Measurements from ENCODE around the gene PIGU. TPM values are rescaled to one million over a fixed set of nuclear protein-coding genes. Genes with fewer than 3 reads are reported as not detected.

PIGU gene
- total RNA-seq, 1 donor from 2014 or later, result 5.5 TPM

DNA sequence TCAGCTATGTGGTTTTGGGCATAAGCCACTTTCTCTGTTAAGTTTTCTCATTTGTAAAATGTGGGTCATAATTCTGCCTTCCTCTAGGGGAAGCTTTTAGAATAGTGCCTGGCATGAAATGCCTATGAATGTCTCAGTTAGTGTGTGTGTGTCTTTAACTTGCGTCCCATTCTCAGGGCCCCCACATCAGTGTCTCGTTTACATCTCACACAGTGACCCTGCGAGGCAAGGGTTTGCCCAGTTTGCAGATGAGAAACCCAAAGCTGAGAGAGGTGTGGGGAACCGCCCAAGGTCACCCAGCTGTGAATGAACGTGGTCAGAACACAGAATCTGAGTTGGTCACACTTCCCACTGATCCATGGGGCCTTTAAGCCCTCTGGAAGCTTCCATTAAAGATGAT, 146.6 kb downstream of the PIGU start:
- no peak overlapping the region for H3K4me3 ChIP-seq (ENCODE audit: low read depth, low read length)
- no peak for FAIRE-seq

DNA sequence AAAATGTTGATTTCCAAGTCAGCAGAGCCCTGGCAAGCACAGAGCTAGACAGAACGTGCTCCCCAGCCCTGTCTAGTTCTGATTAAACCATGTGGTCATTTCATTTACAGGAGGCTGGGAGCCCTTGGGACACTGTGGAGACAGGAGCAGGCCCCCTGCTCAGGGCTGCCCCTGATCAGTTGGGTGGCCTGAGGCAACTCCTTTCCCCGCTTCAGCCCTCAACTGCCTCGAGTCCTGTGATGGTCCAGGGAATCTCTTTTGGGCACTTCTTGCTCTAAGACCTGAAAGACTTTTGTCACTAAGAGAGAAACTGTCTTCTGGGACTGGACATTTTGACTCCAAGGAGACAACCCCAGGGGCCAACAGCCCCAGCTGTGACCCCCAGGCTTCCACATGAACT, 147.2 kb downstream of the PIGU start:
- Histone ChIP-seq H3K27me3 (ENCODE audit: control insufficient read depth, insufficient read depth, low read length) (no peaks in the 10 kb centered on the region), H3K4me3 (ENCODE audit: low read depth, low read length) (no peak overlapping the region), H3K36me3 (ENCODE audit: control insufficient read depth, insufficient read depth, low read length) (peaks cover 30% of the 10 kb centered on the region)
- no peak for DNase-seq (ENCODE audit: low read depth)
- TF ChIP-seq, protein P1, sequence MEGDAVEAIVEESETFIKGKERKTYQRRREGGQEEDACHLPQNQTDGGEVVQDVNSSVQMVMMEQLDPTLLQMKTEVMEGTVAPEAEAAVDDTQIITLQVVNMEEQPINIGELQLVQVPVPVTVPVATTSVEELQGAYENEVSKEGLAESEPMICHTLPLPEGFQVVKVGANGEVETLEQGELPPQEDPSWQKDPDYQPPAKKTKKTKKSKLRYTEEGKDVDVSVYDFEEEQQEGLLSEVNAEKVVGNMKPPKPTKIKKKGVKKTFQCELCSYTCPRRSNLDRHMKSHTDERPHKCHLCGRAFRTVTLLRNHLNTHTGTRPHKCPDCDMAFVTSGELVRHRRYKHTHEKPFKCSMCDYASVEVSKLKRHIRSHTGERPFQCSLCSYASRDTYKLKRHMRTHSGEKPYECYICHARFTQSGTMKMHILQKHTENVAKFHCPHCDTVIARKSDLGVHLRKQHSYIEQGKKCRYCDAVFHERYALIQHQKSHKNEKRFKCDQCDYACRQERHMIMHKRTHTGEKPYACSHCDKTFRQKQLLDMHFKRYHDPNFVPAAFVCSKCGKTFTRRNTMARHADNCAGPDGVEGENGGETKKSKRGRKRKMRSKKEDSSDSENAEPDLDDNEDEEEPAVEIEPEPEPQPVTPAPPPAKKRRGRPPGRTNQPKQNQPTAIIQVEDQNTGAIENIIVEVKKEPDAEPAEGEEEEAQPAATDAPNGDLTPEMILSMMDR (IDR thresholded peaks at IDR 0.05; ENCODE audit: insufficient read depth, low read length, severe bottlenecking), result no peak
- no peak for FAIRE-seq

More for the DNA sequence above, 146.6 kb downstream of the PIGU start:
- no peaks in the 10 kb centered on the region for H3K27me3 ChIP-seq (ENCODE audit: control insufficient read depth, insufficient read depth, low read length)
- TF ChIP-seq, protein P1 (IDR thresholded peaks at IDR 0.05; ENCODE audit: insufficient read depth, low read length, severe bottlenecking), result no peak
- no peak for DNase-seq (ENCODE audit: low read depth)
- H3K36me3 ChIP-seq (ENCODE audit: control insufficient read depth, insufficient read depth, low read length), result peaks cover 32% of the 10 kb centered on the region

DNA sequence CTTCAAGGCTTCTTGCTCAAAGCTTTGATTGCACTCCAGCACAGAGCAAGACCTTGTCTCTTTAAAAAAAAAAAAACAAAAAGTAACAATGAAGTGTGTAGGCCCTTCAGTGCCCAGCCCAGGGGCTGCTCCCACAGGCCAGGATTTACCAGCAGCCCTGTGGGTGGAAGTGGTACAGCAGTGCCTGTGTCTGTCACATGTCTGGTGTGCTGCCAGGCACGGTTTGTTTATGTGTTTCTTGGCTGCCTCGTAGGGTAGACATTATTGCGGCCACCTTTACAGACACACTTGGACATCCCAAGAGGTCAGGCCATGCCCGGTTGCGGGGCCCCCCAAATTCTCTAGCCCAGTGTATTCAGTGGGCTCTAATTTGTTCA, 148.0 kb downstream of the PIGU start:
- DNase-seq (ENCODE audit: low read depth), result no peak
- no peak overlapping the region for H3K4me3 ChIP-seq (ENCODE audit: low read depth, low read length)

DNA sequence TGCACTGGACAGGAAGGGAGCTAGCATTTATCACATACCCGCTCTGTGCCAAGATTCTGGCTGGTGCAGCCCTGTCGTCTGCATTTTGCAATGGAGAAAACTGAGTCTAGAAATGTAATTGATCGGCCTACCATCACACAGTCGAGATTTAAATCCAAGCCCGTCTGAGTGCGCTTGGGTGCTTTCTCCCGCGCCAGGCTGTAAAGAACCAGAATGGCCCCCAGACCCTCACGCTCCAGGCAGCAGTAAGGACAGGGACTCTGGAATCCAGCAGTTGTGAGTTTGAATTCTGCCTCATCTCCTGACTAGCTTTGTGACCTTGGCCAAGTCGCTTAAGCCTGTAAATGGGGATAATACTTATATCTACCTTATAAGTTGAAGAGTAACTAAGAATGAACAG, 149.9 kb downstream of the PIGU start:
- TF ChIP-seq, protein P1 (IDR thresholded peaks at IDR 0.05; ENCODE audit: insufficient read depth, low read length, severe bottlenecking), result no peak
- no peak overlapping the region for H3K4me3 ChIP-seq (ENCODE audit: low read depth, low read length)
- no peaks in the 10 kb centered on the region for H3K27me3 ChIP-seq (ENCODE audit: control insufficient read depth, insufficient read depth, low read length)
- H3K36me3 ChIP-seq (ENCODE audit: control insufficient read depth, insufficient read depth, low read length), result peaks cover 19% of the 10 kb centered on the region
- no peak for DNase-seq (ENCODE audit: low read depth)
- no peak for FAIRE-seq

More for the DNA sequence above, 148.0 kb downstream of the PIGU start:
- H3K27me3 ChIP-seq (ENCODE audit: control insufficient read depth, insufficient read depth, low read length), result no peaks in the 10 kb centered on the region
- TF ChIP-seq, protein P1 (IDR thresholded peaks at IDR 0.05; ENCODE audit: insufficient read depth, low read length, severe bottlenecking), result no peak
- no peak for FAIRE-seq
- H3K36me3 ChIP-seq (ENCODE audit: control insufficient read depth, insufficient read depth, low read length), result peaks cover 23% of the 10 kb centered on the region

DNA sequence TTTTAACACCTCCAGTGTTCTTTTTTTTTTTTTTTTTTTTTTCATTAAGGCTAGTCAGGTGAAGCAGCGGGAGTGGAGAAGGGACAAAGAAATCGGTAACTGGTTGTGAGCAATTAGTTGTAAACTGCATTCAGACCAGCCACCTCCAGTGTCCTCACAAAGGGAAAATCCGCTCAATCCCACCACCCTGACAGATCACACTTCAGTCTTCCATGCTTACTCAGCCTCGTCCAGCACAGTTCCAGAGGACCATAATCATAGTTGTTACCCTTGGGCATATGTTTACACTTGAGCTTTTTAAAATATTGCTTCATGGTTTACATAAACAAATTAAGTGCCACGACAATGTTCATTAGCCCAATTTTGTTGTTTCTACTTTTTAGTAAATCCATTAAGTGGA, 150.4 kb downstream of the PIGU start:
- DNase-seq (ENCODE audit: low read depth), result peak; percentile 31
- Histone ChIP-seq H3K36me3 (ENCODE audit: control insufficient read depth, insufficient read depth, low read length) (peaks cover 18% of the 10 kb centered on the region), H3K4me3 (ENCODE audit: low read depth, low read length) (no peak overlapping the region), H3K27me3 (ENCODE audit: control insufficient read depth, insufficient read depth, low read length) (no peaks in the 10 kb centered on the region)
- FAIRE-seq, result no peak
- TF ChIP-seq, protein P1 (IDR thresholded peaks at IDR 0.05; ENCODE audit: insufficient read depth, low read length, severe bottlenecking), result no peak

DNA sequence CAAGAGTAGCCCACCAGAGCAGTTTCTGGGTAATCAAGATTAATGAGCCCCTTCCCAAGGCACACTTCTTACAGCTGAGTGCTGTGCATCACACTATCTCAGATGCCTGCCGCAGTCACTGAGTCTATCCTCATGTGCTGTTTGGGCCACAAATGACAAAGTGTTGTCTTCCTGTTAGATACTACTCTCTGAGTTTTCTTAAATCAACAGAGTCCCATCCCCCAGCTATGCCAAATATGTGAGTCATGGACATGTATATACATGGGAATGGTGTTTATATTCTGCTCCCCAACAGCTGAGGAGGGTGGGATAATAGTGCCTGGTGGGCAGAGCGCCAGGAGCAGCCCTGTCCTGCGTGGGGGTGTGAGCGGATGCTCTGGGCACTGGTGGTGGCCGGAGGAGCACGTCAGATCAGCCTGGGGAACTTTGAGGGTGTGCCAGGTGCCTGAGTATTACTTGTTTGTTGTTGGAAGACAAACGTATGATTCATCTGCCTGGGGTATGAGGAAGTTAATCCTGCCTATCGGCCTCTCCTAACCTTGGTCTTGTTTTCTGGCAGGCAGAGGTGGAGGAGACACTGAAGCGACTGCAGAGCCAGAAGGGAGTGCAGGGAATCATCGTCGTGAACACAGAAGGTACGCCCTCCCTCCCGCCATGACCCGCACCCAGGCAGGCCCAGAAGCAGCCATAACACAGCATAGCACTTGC, 151.0 kb downstream of the PIGU start:
- no peak overlapping the region for H3K4me3 ChIP-seq (ENCODE audit: low read depth, low read length)
- peak; percentile 89 for FAIRE-seq

More for the DNA sequence above, 151.0 kb downstream of the PIGU start:
- no peaks in the 10 kb centered on the region for H3K27me3 ChIP-seq (ENCODE audit: control insufficient read depth, insufficient read depth, low read length)
- peaks cover 19% of the 10 kb centered on the region for H3K36me3 ChIP-seq (ENCODE audit: control insufficient read depth, insufficient read depth, low read length)
- peak; percentile 100 for DNase-seq (ENCODE audit: low read depth)
- TF ChIP-seq, protein P1 (IDR thresholded peaks at IDR 0.05; ENCODE audit: insufficient read depth, low read length, severe bottlenecking), result no peak
